IMR-90 (cell line): ENCODE results near the gene CDK5R2. TPM values are rescaled to one million over a fixed set of nuclear protein-coding genes. Genes with fewer than 3 reads are reported as not detected.

Experiments used
- ATAC-seq: fragments of 200-7000 bp; cut with Tn5 transposase; 2 replicates; pipeline ENCODE4 v1.9.1; 2020; ENCODE audit warnings: low read depth, mild to moderate bottlenecking, moderate library complexity
- BruUV-seq: library from RNA; stranded (reverse); fragments of 400-500 nt; replicated peaks from 2 replicates; lab custom pipeline; 2021; lab: Mats Ljungman, UMichigan
- CTCF ChIA-PET: fragments of 300-600 bp; formaldehyde crosslinking; extraction: SDS; loops from one replicate; lab custom pipeline; 2021; ENCODE audit warnings: antibody characterized with exemption; lab: Yijun Ruan, JAX
- POLR2A ChIA-PET: fragments of 300-600 bp; sonication (Branson Sonifier 250); formaldehyde crosslinking; loops from one replicate; lab custom pipeline; 2022; ENCODE audit warnings: antibody characterized with exemption; ENCODE audit not compliant: unreplicated experiment; lab: Charles Lee
- DNase-seq: peaks from one replicate; pipeline ENCODE4 v3.0.0; 2013
- H2AFZ ChIP-seq: replicated peaks from 2 replicates; pipeline ENCODE3; 2013; ENCODE audit warnings: low read length, mild to moderate bottlenecking; ENCODE audit not compliant: poor library complexity
- H2AK5ac ChIP-seq: 2 replicates; pipeline ENCODE4 v1.6.1; 2013; ENCODE audit warnings: low read depth, low read length, inconsistent platforms
- H2AK9ac ChIP-seq: replicated peaks from 2 replicates; pipeline ENCODE3; 2013; ENCODE audit warnings: mild to moderate bottlenecking, low read depth, low read length, moderate library complexity; ENCODE audit not compliant: poor library complexity
- H2BK120ac ChIP-seq: 2 replicates; pipeline ENCODE4 v1.6.1; 2013; ENCODE audit warnings: low read depth, low read length, inconsistent platforms
- H2BK15ac ChIP-seq: 3 replicates; pipeline ENCODE4 v1.6.1; 2013; ENCODE audit warnings: low read depth, low read length, inconsistent platforms
- H2BK20ac ChIP-seq: 2 replicates; pipeline ENCODE4 v1.6.1; 2013; ENCODE audit warnings: low read depth, mild to moderate bottlenecking, inconsistent platforms, low read length, moderate library complexity
- H2BK5ac ChIP-seq: 2 replicates; pipeline ENCODE4 v1.6.1; 2013; ENCODE audit warnings: mild to moderate bottlenecking, low read depth, low read length, inconsistent platforms; ENCODE audit not compliant: poor library complexity, severe bottlenecking
- H3K14ac ChIP-seq: replicated peaks from 2 replicates; pipeline ENCODE4 v1.6.1; 2013; ENCODE audit warnings: low read depth, low read length, inconsistent platforms
- H3K18ac ChIP-seq: 2 replicates; pipeline ENCODE4 v1.6.1; 2013; ENCODE audit warnings: low read depth, low read length, control low read depth
- H3K23ac ChIP-seq: 2 replicates; pipeline ENCODE4 v1.6.1; 2013; ENCODE audit warnings: low read depth, low read length, inconsistent platforms
- H3K27ac ChIP-seq: 2 replicates; pipeline ENCODE4 v1.5.1; 2013; ENCODE audit warnings: mild to moderate bottlenecking, control low read depth, low read length; ENCODE audit not compliant: insufficient read depth
- H3K27me3 ChIP-seq: 2 replicates; pipeline ENCODE4 v1.6.1; 2013; ENCODE audit warnings: low read length; ENCODE audit not compliant: control insufficient read depth, insufficient read depth
- H3K36me3 ChIP-seq: 2 replicates; pipeline ENCODE4 v1.6.1; 2013; ENCODE audit warnings: low read length, mixed read lengths; ENCODE audit not compliant: control insufficient read depth, insufficient read depth
- H3K4ac ChIP-seq: 2 replicates; pipeline ENCODE4 v1.6.1; 2013; ENCODE audit warnings: low read depth, low read length, inconsistent platforms
- H3K4me1 ChIP-seq: 2 replicates; pipeline ENCODE4 v1.6.1; 2013; ENCODE audit warnings: low read length, mixed read lengths; ENCODE audit not compliant: control insufficient read depth, insufficient read depth
- H3K4me2 ChIP-seq: 2 replicates; pipeline ENCODE4 v1.6.1; 2013; ENCODE audit warnings: low read depth, mild to moderate bottlenecking, control low read depth, low read length, moderate library complexity
- H3K4me3 ChIP-seq: 2 replicates; pipeline ENCODE4 v1.5.1; 2013; ENCODE audit warnings: low read depth, mild to moderate bottlenecking, control low read depth, low read length, moderate library complexity; ENCODE audit not compliant: insufficient read depth
- H3K56ac ChIP-seq: 2 replicates; pipeline ENCODE4 v1.6.1; 2013; ENCODE audit warnings: low read length, inconsistent platforms; ENCODE audit not compliant: insufficient read depth; ENCODE audit errors: extremely low read depth
- H3K79me1 ChIP-seq, 2 experiments: 2 replicates each; pipeline ENCODE4 v1.6.1; 2013; ENCODE audit warnings: low read length in 2 of 2, inconsistent platforms in 1 of 2, low read depth in 1 of 2
- H3K9ac ChIP-seq: 2 replicates; pipeline ENCODE4 v1.6.1; 2013; ENCODE audit warnings: low read depth, low read length, control low read depth
- H3K9me1 ChIP-seq: 2 replicates; pipeline ENCODE4 v1.6.1; 2013; ENCODE audit warnings: low read length, inconsistent platforms; ENCODE audit not compliant: insufficient read depth
- H3K9me3 ChIP-seq: 2 replicates; pipeline ENCODE4 v1.6.1; 2013; ENCODE audit warnings: low read length; ENCODE audit not compliant: control insufficient read depth, insufficient read depth
- H4K20me1 ChIP-seq: 2 replicates; pipeline ENCODE4 v1.6.1; 2013; ENCODE audit warnings: low read length, inconsistent platforms; ENCODE audit not compliant: insufficient read depth
- H4K5ac ChIP-seq: 2 replicates; pipeline ENCODE4 v1.6.1; 2013; ENCODE audit warnings: mild to moderate bottlenecking, low read depth, low read length, control low read depth
- H4K8ac ChIP-seq, 2 experiments: 2 replicates each; pipeline ENCODE4 v1.6.1; 2013; ENCODE audit warnings: low read depth in 2 of 2, low read length in 2 of 2, control low read depth in 1 of 2, inconsistent platforms in 1 of 2
- H4K91ac ChIP-seq: 2 replicates; pipeline ENCODE4 v1.6.1; 2013; ENCODE audit warnings: low read depth, low read length, inconsistent platforms; ENCODE audit not compliant: insufficient read depth
- BHLHE40 ChIP-seq: fragments of 150-350 bp; IDR thresholded peaks from 2 replicates; pipeline ENCODE4 v1.6.1; 2016; ENCODE audit warnings: mild to moderate bottlenecking, low read depth, low read length
- CEBPB ChIP-seq: IDR thresholded peaks from 2 replicates; pipeline ENCODE4 v1.6.1; 2012; ENCODE audit warnings: low read depth, low read length, improper control_type of control experiment
- CHD1 ChIP-seq: IDR thresholded peaks from 2 replicates; pipeline ENCODE4 v1.6.1; 2012; ENCODE audit warnings: low read depth, low read length, improper control_type of control experiment
- FOS ChIP-seq: fragments of 150-350 bp; IDR thresholded peaks from 2 replicates; pipeline ENCODE4 v1.6.1; 2016; ENCODE audit warnings: low read depth, low read length
- MAFK ChIP-seq: IDR thresholded peaks from 2 replicates; pipeline ENCODE4 v1.6.1; 2012; ENCODE audit warnings: low read depth, low read length, improper control_type of control experiment
- MAZ ChIP-seq: IDR thresholded peaks from 2 replicates; pipeline ENCODE4 v1.6.1; 2012; ENCODE audit warnings: low read depth, mild to moderate bottlenecking, low read length, improper control_type of control experiment, moderate library complexity, borderline replicate concordance
- NFE2L2 ChIP-seq: fragments of 150-350 bp; IDR thresholded peaks from 2 replicates; pipeline ENCODE4 v1.6.1; 2016; ENCODE audit warnings: low read depth, mild to moderate bottlenecking, low read length
- POLR2A ChIP-seq: IDR thresholded peaks from 2 replicates; pipeline ENCODE4 v1.6.1; 2012; ENCODE audit warnings: mild to moderate bottlenecking, low read depth, low read length
- RAD21 ChIP-seq: IDR thresholded peaks from 2 replicates; pipeline ENCODE4 v1.6.1; 2012; ENCODE audit warnings: low read length, improper control_type of control experiment
- RCOR1 ChIP-seq: IDR thresholded peaks from 2 replicates; pipeline ENCODE4 v1.6.1; 2012; ENCODE audit warnings: mild to moderate bottlenecking, low read length, improper control_type of control experiment; ENCODE audit not compliant: insufficient replicate concordance
- RFX5 ChIP-seq: IDR thresholded peaks from 2 replicates; pipeline ENCODE4 v1.8.0; 2012; ENCODE audit warnings: low read depth, mild to moderate bottlenecking, low read length, moderate library complexity
- SMC3 ChIP-seq: fragments of 150-350 bp; IDR thresholded peaks from 2 replicates; pipeline ENCODE4 v1.6.1; 2016; ENCODE audit warnings: low read depth, mild to moderate bottlenecking, antibody characterized with exemption, low read length, moderate library complexity
- WGBS, 2 experiments: methylation state at CpG; one replicate each; pipeline versions ENCODE4 v1.1.5 to v1.1.7; 2013; ENCODE audit warnings: missing lambda C conversion rate in 2 of 2; ENCODE audit not compliant: insufficient read length in 1 of 2; ENCODE audit errors: extremely low coverage in 2 of 2; 5-methylcytosine and 5-hydroxymethylcytosine counted together
- dilution Hi-C: fragments of 300-500 bp; cut with HindIII; formaldehyde crosslinking; loops from one replicate; pipeline ENCODE4 v1.14.3; 2018; ENCODE audit warnings: low sequenced_read_pairs; ENCODE audit not compliant: unreplicated experiment
- in situ Hi-C: fragments of 300-500 bp; cut with MboI; formaldehyde crosslinking; loops from 3 replicates; pipeline ENCODE4 v1.14.3; 2019; ENCODE audit warnings: low sequenced_read_pairs, inconsistent platforms, mixed read lengths
- intact Hi-C: fragments of 100-400 bp; cut with micrococcal nuclease; formaldehyde crosslinking; loops from 2 replicates; pipeline ENCODE4 v1.10.0; 2022
- polyA plus RNA-seq, 3 experiments: library from polyadenylated mRNA; depleted of rRNA; stranded (reverse); fragments of >200 nt; gene quantifications; 2 replicates each; pipeline ENCODE4 v1.2.3, GENCODE V29; 2012; ENCODE audit warnings: low replicate concordance in 1 of 3
- total RNA-seq: library from RNA; depleted of rRNA; stranded (reverse); fragments of >200 nt; gene quantifications from 2 replicates; pipeline ENCODE4 v1.2.3, GENCODE V29; 2012
- TF ChIP-seq, protein P1 (sequence below): fragments of 150-350 bp; IDR thresholded peaks from 2 replicates; pipeline ENCODE4 v1.6.1; 2016; ENCODE audit warnings: low read depth, mild to moderate bottlenecking, low read length, moderate library complexity, borderline replicate concordance
- TF ChIP-seq, protein P2 (sequence below): conservative IDR thresholded peaks from 2 replicates; pipeline ENCODE4 v1.5.1; 2012; ENCODE audit warnings: mild to moderate bottlenecking, low read depth, low read length, improper control_type of control experiment
- TF ChIP-seq, protein P3 (sequence below): fragments of 150-350 bp; IDR thresholded peaks from 2 replicates; pipeline ENCODE4 v1.6.1; 2017; ENCODE audit warnings: mild to moderate bottlenecking, antibody characterized with exemption, low read length, low read depth

CDK5R2 gene
- total and polyA plus RNA-seq, 2 of the 4 experiments (the other 2 are of a cell fraction): not detected

DNA sequence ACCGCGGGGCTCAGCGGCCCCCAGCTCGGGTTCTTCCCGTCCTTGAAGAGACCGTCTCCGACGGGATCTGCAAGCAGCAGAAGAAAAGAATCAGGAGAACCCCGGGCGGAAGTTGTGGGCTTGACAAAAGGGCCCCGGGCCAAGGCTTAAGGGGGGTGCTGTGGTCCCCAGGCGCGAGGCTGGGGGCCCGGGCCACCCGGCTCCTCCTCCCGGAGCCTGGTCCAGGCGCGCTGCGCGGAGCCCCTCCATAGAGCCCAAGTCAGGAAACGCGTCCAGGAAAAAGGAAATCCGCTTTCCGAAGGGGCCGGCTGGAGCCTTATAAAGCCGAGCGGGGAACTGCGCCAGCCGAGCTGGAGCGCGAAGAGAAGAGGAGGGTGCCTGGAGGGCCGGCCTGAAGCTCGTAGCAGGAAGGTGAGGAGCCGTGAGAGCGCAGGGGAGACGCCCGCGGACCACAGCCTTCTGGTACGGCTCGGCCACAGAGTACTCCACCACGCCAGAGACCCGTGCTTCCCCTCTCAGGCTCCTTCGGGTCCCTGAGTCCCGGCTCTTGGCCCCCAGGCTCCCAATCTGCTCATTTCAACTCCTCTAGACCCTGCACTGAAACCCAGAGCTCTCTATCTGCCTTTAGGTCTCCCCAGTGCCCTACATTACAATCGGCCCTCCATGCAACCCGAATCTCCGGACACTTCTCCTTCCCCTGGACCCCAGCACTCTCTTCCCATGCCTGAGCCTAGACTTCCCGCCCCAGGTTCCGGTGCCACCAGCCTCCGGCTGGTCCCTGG is 25.0 kb downstream of the CDK5R2 start:
- no peak overlapping the region for H3K4me2 ChIP-seq
- dilution Hi-C loops: no loop called here
- TF ChIP-seq, protein P1, sequence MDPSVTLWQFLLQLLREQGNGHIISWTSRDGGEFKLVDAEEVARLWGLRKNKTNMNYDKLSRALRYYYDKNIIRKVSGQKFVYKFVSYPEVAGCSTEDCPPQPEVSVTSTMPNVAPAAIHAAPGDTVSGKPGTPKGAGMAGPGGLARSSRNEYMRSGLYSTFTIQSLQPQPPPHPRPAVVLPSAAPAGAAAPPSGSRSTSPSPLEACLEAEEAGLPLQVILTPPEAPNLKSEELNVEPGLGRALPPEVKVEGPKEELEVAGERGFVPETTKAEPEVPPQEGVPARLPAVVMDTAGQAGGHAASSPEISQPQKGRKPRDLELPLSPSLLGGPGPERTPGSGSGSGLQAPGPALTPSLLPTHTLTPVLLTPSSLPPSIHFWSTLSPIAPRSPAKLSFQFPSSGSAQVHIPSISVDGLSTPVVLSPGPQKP: no peak
- TF ChIP-seq CEBPB: no peak
- TF ChIP-seq, protein P2, sequence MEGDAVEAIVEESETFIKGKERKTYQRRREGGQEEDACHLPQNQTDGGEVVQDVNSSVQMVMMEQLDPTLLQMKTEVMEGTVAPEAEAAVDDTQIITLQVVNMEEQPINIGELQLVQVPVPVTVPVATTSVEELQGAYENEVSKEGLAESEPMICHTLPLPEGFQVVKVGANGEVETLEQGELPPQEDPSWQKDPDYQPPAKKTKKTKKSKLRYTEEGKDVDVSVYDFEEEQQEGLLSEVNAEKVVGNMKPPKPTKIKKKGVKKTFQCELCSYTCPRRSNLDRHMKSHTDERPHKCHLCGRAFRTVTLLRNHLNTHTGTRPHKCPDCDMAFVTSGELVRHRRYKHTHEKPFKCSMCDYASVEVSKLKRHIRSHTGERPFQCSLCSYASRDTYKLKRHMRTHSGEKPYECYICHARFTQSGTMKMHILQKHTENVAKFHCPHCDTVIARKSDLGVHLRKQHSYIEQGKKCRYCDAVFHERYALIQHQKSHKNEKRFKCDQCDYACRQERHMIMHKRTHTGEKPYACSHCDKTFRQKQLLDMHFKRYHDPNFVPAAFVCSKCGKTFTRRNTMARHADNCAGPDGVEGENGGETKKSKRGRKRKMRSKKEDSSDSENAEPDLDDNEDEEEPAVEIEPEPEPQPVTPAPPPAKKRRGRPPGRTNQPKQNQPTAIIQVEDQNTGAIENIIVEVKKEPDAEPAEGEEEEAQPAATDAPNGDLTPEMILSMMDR: no peak
- TF ChIP-seq, protein P3, sequence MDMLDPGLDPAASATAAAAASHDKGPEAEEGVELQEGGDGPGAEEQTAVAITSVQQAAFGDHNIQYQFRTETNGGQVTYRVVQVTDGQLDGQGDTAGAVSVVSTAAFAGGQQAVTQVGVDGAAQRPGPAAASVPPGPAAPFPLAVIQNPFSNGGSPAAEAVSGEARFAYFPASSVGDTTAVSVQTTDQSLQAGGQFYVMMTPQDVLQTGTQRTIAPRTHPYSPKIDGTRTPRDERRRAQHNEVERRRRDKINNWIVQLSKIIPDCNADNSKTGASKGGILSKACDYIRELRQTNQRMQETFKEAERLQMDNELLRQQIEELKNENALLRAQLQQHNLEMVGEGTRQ: no peak
- TF ChIP-seq RFX5: no peak
- TF ChIP-seq SMC3: no peak
- no peak for TF ChIP-seq BHLHE40
- no peak for TF ChIP-seq POLR2A
- no peak for TF ChIP-seq FOS
- no peak for TF ChIP-seq RCOR1
- TF ChIP-seq MAZ: no peak
- TF ChIP-seq RAD21: no peak
- TF ChIP-seq CHD1: no peak
- TF ChIP-seq MAFK: no peak
- TF ChIP-seq NFE2L2: no peak

More for the DNA sequence above, 25.0 kb downstream of the CDK5R2 start:
- Histone ChIP-seq H3K79me1 (no peaks in the 10 kb centered on the region), H2AK5ac (no peak overlapping the region), H4K91ac (no peak overlapping the region), H2BK15ac (no peak overlapping the region), H2BK5ac (no peak overlapping the region), H3K4me3 (no peak overlapping the region), H3K27me3 (peaks cover 84% of the 10 kb centered on the region), H3K27ac (no peak overlapping the region), H3K9me3 (no peaks in the 10 kb centered on the region), H3K4me1 (0 out of 2 replicates have a peak, but pooled peaks cover 2% of the 10 kb centered on the region), H4K8ac (no peak overlapping the region), H3K18ac (no peak overlapping the region), H2AK9ac (no peak overlapping the region), H2BK120ac (no peak overlapping the region), H4K5ac (no peak overlapping the region), H3K9ac (no peak overlapping the region), H3K14ac (no peak overlapping the region), H2BK20ac (no peak overlapping the region), H3K4ac (no peak overlapping the region), H3K36me3 (no peaks in the 10 kb centered on the region), H2AFZ (no peak overlapping the region), H3K56ac (no peak overlapping the region), H4K20me1 (peaks cover 3% of the 10 kb centered on the region; the same call in 1 of the 2 replicates), H3K9me1 (no peaks in the 10 kb centered on the region; the same call in 1 of the 2 replicates), H3K23ac (no peak overlapping the region)
- BruUV-seq: no TSS peak
- ATAC-seq (no peak), DNase-seq (no peak)
- WGBS, 2 experiments: 0% methylated on average over 10 of the region's 50 CpGs; no CpG with 5 or more reads in 1 of the 2 experiments
- in situ Hi-C loops: no loop called here
- CTCF ChIA-PET: no interaction called here
- POLR2A ChIA-PET: no interaction called here
- intact Hi-C loops: no loop called here
